Keratinocyte (primary cell): Measurements from ENCODE around the gene NMT2. TPM values are rescaled to one million over a fixed set of nuclear protein-coding genes. Genes with fewer than 3 reads are reported as not detected.

Experiments used
- DNase-seq: peaks from one replicate; pipeline ENCODE4 v3.0.0-alpha.2; 2011; ENCODE audit warnings: low read depth, missing footprints, low spot score
- FAIRE-seq: peaks from 2 replicates; lab custom pipeline; 2011; peaks lifted over from hg19 to GRCh38; lab: Jason Lieb, UNC
- H2AFZ ChIP-seq: 2 replicates; pipeline ENCODE4 v1.6.0; 2012; ENCODE audit warnings: low read length, control low read depth, inconsistent platforms; ENCODE audit not compliant: control insufficient read depth
- H3K27ac ChIP-seq: 2 replicates; pipeline ENCODE4 v1.5.1; 2011; ENCODE audit warnings: low read length; ENCODE audit not compliant: control insufficient read depth, insufficient read depth
- H3K27me3 ChIP-seq: 3 replicates; pipeline ENCODE4 v1.6.0; 2011; ENCODE audit warnings: low read length; ENCODE audit not compliant: control insufficient read depth, insufficient read depth; ENCODE audit errors: extremely low read depth
- H3K36me3 ChIP-seq, 2 experiments: 2 replicates in 1 of 2; 3 replicates in 1 of 2; pipeline ENCODE4 v1.5.1; 2011; ENCODE audit warnings: low read length in 2 of 2, mild to moderate bottlenecking in 1 of 2; ENCODE audit not compliant: control insufficient read depth in 2 of 2, insufficient read depth in 2 of 2; ENCODE audit errors: extremely low read depth in 1 of 2
- H3K4me1 ChIP-seq: 3 replicates; pipeline ENCODE4 v1.5.1; 2011; ENCODE audit warnings: low read length; ENCODE audit not compliant: control insufficient read depth, insufficient read depth; ENCODE audit errors: extremely low read depth
- H3K4me2 ChIP-seq: 3 replicates; pipeline ENCODE4 v1.6.0; 2011; ENCODE audit warnings: low read depth, low read length; ENCODE audit not compliant: control insufficient read depth, insufficient read depth; ENCODE audit errors: extremely low read depth
- H3K4me3 ChIP-seq, 3 experiments: fragments of 200-600 bp in 1 of 3; sonication (generic) in 1 of 3; 2 replicates in 2 of 3; 3 replicates in 1 of 3; pipeline ENCODE4 v1.5.1; 2011 to 2016; ENCODE audit warnings: low read length in 3 of 3, mild to moderate bottlenecking in 3 of 3, control low read depth in 2 of 3, inconsistent platforms in 1 of 3, low read depth in 1 of 3, mixed read lengths in 1 of 3, mixed run types in 1 of 3, moderate library complexity in 1 of 3; ENCODE audit not compliant: control insufficient read depth in 2 of 3, insufficient read depth in 2 of 3; ENCODE audit errors: extremely low read depth in 1 of 3
- H3K79me2 ChIP-seq: 2 replicates; pipeline ENCODE4 v1.6.0; 2012; ENCODE audit warnings: low read length; ENCODE audit not compliant: control insufficient read depth, insufficient read depth
- H3K9ac ChIP-seq: 3 replicates; pipeline ENCODE4 v1.6.0; 2011; ENCODE audit warnings: low read length; ENCODE audit not compliant: control insufficient read depth, insufficient read depth; ENCODE audit errors: extremely low read depth
- H3K9me1 ChIP-seq: 3 replicates; pipeline ENCODE4 v1.6.0; 2011; ENCODE audit warnings: low read length; ENCODE audit not compliant: control insufficient read depth, insufficient read depth; ENCODE audit errors: extremely low read depth
- H3K9me3 ChIP-seq: 2 replicates; pipeline ENCODE4 v1.5.1; 2012; ENCODE audit warnings: low read depth, low read length; ENCODE audit not compliant: control insufficient read depth
- H4K20me1 ChIP-seq: 3 replicates; pipeline ENCODE4 v1.6.0; 2011; ENCODE audit warnings: low read length; ENCODE audit not compliant: control insufficient read depth, insufficient read depth; ENCODE audit errors: extremely low read depth
- CTCF ChIP-seq, 3 experiments: IDR thresholded peaks in 1 of 3; conservative IDR thresholded peaks in 1 of 3; optimal IDR thresholded peaks in 1 of 3; 2 replicates in 2 of 3; 3 replicates in 1 of 3; pipeline versions ENCODE3 to v1.5.1; 2011; ENCODE audit warnings: low read length in 3 of 3, mild to moderate bottlenecking in 3 of 3, moderate library complexity in 2 of 3, control low read depth in 1 of 3, inconsistent platforms in 1 of 3; ENCODE audit not compliant: insufficient read depth in 2 of 3; ENCODE audit errors: extremely low read depth in 1 of 3
- EZH2 ChIP-seq: IDR thresholded peaks from one replicate; pipeline ENCODE4 v1.6.1; 2012; ENCODE audit warnings: inconsistent platforms, mild to moderate bottlenecking, low read length, moderate library complexity
- dilution Hi-C: fragments of 300-500 bp; cut with MboI; formaldehyde crosslinking; loops from one replicate; pipeline ENCODE4 v1.7.0; 2020; ENCODE audit warnings: low sequenced_read_pairs; ENCODE audit not compliant: extremely low pct_ligation_motif_present
- polyA plus RNA-seq, 5 experiments: library from polyadenylated mRNA; depleted of rRNA in 3 of 5; stranded (reverse) in 3 of 5; stranded (forward) in 1 of 5; unstranded in 1 of 5; fragments of >200 nt; gene quantifications; 1 replicate in 1 of 5; 2 replicates in 3 of 5; 3 replicates in 1 of 5; pipeline versions ENCODE4 v1.2.1 to v1.2.3, GENCODE V29; 2011 to 2012; ENCODE audit warnings: missing spikeins in 2 of 5, low read depth in 1 of 5, low replicate concordance in 1 of 5

Gene NMT2
- polyA plus RNA-seq, 1 donor (not counting 4 experiments of a cell fraction or from before 2014, with no cell fraction given) = 9.9 TPM

GRCh38 chr10:15131330-15131729 is 37.2 kb downstream of the NMT2 start:
- no peak overlapping the region for H2AFZ ChIP-seq
- no peaks in the 10 kb centered on the region for H3K27me3 ChIP-seq
- H3K4me2 ChIP-seq = no peak overlapping the region
- no peak for DNase-seq
- no peak overlapping the region for H3K9ac ChIP-seq
- no peaks in the 10 kb centered on the region for H3K79me2 ChIP-seq
- H3K9me3 ChIP-seq = no peaks in the 10 kb centered on the region
- no peak overlapping the region for H3K27ac ChIP-seq
- FAIRE-seq = no peak
- no peaks in the 10 kb centered on the region for H3K4me1 ChIP-seq
- H3K36me3 ChIP-seq = peaks cover 8 to 23% of the 10 kb centered on the region in 2 experiments
- H4K20me1 ChIP-seq = no peaks in the 10 kb centered on the region
- TF ChIP-seq CTCF (optimal IDR thresholded peaks at IDR 0.05 in 1 of 3, IDR thresholded peaks at IDR 0.05 in 1 of 3, conservative IDR thresholded peaks at IDR 0.05 in 1 of 3; ENCODE audit: extremely low read depth in 1 of 3, insufficient read depth in 2 of 3, low read length in 3 of 3) = no peak
- TF ChIP-seq EZH2 = no peak
- dilution Hi-C loops = no loop called here
- H3K9me1 ChIP-seq = no peaks in the 10 kb centered on the region
- no peak overlapping the region for H3K4me3 ChIP-seq

- Histone ChIP-seq H3K9ac (no peak overlapping the region), H3K36me3 (peaks cover 5 to 7% of the 10 kb centered on the region in 2 experiments), H4K20me1 (no peaks in the 10 kb centered on the region), H3K27me3 (no peaks in the 10 kb centered on the region), H3K4me1 (peaks cover 24% of the 10 kb centered on the region), H3K9me3 (no peaks in the 10 kb centered on the region), H3K4me2 (no peak overlapping the region), H3K27ac (no peak overlapping the region), H3K79me2 (no peaks in the 10 kb centered on the region), H3K4me3 (no peak overlapping the region), H3K9me1 (no peaks in the 10 kb centered on the region), H2AFZ (no peak overlapping the region)
- TF ChIP-seq EZH2 (no peak), CTCF (optimal IDR thresholded peaks at IDR 0.05 in 1 of 3, IDR thresholded peaks at IDR 0.05 in 1 of 3, conservative IDR thresholded peaks at IDR 0.05 in 1 of 3; ENCODE audit: extremely low read depth in 1 of 3, insufficient read depth in 2 of 3, low read length in 3 of 3) (no peak)
- dilution Hi-C loops = no loop called here
- DNase-seq (no peak), FAIRE-seq (no peak)
Observed at GRCh38 chr10:15124908-15125307, 43.6 kb downstream of the NMT2 start.
